Stromal cell of bone marrow (primary cell): ENCODE data around the gene SDR42E1.

Experiments
- DNase-seq: peaks from one replicate; pipeline ENCODE4 v3.0.0-alpha.2; 2012; ENCODE audit warnings: low read depth

SDR42E1 gene

DNA sequence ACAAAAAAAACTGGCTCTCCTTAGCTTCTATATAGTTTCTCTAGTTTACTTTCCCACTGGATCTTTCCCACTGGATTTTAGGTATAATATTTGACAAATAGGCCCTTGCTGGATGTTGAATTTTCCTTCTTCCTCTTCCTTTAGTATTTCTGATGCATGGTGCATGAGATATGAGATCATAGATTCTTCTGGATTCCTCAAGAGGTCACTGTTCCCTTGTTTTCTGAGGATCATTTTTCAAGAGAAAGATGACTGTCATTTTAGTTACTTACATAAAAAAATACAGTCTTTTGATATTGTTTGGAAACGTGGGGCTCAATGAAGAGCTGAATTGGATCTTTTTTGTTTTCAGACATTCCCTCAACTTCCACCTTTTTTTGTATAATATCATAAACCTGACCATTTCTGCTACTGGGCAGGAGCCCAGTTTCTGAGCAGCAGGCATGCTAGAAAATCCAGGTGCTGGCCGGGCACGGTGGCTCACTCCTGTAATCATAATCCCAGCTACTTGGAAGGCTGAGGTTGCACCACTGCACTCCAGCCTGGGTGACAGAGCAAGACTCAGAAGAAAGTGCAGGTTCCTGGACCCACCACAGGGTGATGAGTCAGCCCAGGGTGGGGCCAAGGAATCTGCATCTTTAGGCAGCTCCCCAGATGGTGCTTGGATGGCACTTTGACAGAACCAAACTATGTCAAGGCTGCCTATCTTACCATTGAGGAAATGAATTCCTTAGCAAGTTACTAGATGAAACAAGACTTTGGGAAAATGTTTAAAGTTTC is 70.3 kb downstream of the SDR42E1 start:
- DNase-seq: peak; percentile 53

DNA sequence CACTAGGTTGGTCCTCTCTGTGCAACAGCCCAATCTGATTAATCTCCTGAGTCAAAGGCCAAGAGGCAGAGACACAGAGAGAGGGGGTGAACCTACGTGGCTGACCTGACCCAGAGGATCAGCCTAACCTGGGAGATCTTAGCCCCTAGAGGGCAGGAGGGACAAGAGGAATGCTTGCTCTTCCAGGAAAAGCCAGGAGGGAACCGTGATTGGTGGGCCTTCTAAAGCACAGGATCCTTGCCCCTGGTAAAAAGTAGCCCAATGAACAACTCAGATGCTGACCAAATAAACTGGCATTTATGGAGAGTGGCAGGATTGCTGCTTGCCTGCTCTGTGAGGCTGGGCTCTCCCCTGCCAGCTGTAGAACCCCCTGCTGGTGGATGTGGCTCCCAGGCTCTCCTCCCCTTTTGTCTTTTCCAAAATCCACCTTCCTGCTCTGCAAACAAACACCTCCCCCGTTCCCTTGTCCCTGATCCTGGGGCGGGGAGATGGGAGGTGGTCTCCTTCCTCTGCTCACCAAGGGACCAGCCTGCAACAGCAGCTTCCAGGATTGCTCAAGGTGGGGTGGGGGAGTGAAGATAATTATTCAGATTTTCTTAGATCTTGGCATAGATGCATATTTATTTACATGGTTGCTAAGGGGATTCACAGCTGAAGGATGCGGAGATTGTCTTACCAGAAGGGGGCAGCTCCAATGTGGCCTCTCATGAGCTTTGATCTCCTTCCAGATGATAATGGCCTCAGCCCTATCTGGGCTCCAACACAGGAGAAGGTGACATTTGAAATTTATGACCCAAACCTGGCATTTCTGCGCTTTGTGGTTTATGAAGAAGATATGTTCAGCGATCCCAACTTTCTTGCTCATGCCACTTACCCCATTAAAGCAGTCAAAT is 71.9 kb downstream of the SDR42E1 start:
- DNase-seq: no peak
